Parathyroid adenoma (tissue), 2 donors: ENCODE results near the gene SMO.

Experiments used
- H2AFZ ChIP-seq: fragments of 300-600 bp; sonication (generic); one replicate; pipeline ENCODE4 v1.7.0; 2017; ENCODE audit warnings: antibody characterized with exemption, mild to moderate bottlenecking
- H3K27ac ChIP-seq: fragments of 300-600 bp; sonication (generic); one replicate; pipeline ENCODE4 v1.7.0; 2017
- H3K27me3 ChIP-seq: fragments of 300-600 bp; sonication (generic); one replicate; pipeline ENCODE4 v1.7.0; 2017; ENCODE audit warnings: low read length; ENCODE audit not compliant: control insufficient read depth, insufficient read depth
- H3K36me3 ChIP-seq: fragments of 300-600 bp; sonication (generic); one replicate; pipeline ENCODE4 v1.7.0; 2017; ENCODE audit warnings: low read length; ENCODE audit not compliant: control insufficient read depth, insufficient read depth
- H3K4me1 ChIP-seq: fragments of 300-600 bp; sonication (generic); one replicate; pipeline ENCODE4 v1.7.0; 2017; ENCODE audit warnings: control low read depth
- H3K4me2 ChIP-seq: fragments of 300-600 bp; sonication (generic); one replicate; pipeline ENCODE4 v1.7.0; 2017; ENCODE audit warnings: low read length
- H3K4me3 ChIP-seq: fragments of 300-600 bp; sonication (generic); one replicate; pipeline ENCODE4 v1.7.0; 2017; ENCODE audit warnings: low read depth, low read length
- H3K79me2 ChIP-seq: fragments of 300-600 bp; sonication (generic); one replicate; pipeline ENCODE4 v1.7.0; 2017; ENCODE audit warnings: control low read depth
- H3K9ac ChIP-seq: fragments of 300-600 bp; sonication (generic); one replicate; pipeline ENCODE4 v1.7.0; 2017; ENCODE audit warnings: mild to moderate bottlenecking
- H3K9me3 ChIP-seq: fragments of 300-600 bp; sonication (generic); one replicate; pipeline ENCODE4 v1.7.0; 2017; ENCODE audit warnings: low read length; ENCODE audit not compliant: control insufficient read depth
- CTCF ChIP-seq: fragments of 300-600 bp; sonication (generic); IDR thresholded peaks from one replicate; pipeline ENCODE4 v1.7.0; 2017; ENCODE audit warnings: antibody characterized with exemption, mild to moderate bottlenecking
- donor health status: primary hyperparathyroidism.

Gene SMO

GRCh38 chr7:129225206-129225930, 36.9 kb downstream of the SMO start:
- no peaks in the 10 kb centered on the region for H3K27me3 ChIP-seq
- TF ChIP-seq CTCF = no peak
- peaks cover 21% of the 10 kb centered on the region for H3K79me2 ChIP-seq
- no peaks in the 10 kb centered on the region for H3K36me3 ChIP-seq
- H2AFZ ChIP-seq = peak overlapping the region; percentile 98
- H3K4me1 ChIP-seq = peaks cover 3% of the 10 kb centered on the region
- H3K4me2 ChIP-seq = peak overlapping the region; percentile 84
- H3K27ac ChIP-seq = peak overlapping the region; percentile 98
- H3K9ac ChIP-seq = peak overlapping the region; percentile 6
- H3K4me3 ChIP-seq = peak overlapping the region; percentile 57
- no peaks in the 10 kb centered on the region for H3K9me3 ChIP-seq

DNA sequence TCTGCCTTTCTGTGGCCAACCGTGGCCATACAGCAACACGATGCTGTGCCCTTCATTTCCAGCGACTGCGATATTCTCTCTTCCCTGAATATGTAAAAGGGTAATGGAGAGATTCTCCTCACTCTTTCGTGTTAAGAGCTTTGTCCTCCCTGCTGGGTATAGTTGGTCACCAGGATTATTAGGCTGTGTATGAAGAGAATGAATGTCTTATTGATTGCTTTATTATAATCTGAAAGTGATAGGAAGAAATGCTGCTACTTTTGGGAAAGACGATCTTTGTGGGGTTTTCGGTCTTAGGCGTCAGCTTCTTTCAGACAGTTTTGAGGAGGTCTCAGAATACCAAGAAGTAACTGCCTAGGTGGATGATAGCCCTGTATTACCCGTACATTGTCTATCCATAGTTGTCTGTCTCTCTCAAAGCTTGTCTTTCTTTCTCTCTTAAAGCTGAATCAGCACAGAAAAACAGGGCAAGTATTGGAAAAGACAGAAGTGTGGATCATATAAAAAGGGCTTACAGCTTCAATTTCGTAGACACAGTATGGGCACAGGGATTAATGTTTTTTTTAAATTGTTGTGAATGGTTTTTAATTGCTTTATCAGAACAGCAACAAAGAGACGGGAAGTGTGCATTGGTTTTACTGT, 37.6 kb downstream of the SMO start:
- no peaks in the 10 kb centered on the region for H3K27me3 ChIP-seq
- peak overlapping the region; percentile 98 for H3K27ac ChIP-seq

GRCh38 chr7:129227646-129228578, 39.5 kb downstream of the SMO start:
- Histone ChIP-seq H3K27me3 (no peaks in the 10 kb centered on the region), H3K4me2 (no peak overlapping the region), H3K4me3 (no peak overlapping the region), H3K9ac (no peak overlapping the region), H3K9me3 (no peaks in the 10 kb centered on the region), H3K36me3 (no peaks in the 10 kb centered on the region), H3K4me1 (peaks cover 3% of the 10 kb centered on the region), H3K79me2 (peaks cover 28% of the 10 kb centered on the region), H3K27ac (no peak overlapping the region), H2AFZ (no peak overlapping the region)
- TF ChIP-seq CTCF = no peak

More for the DNA sequence above, 37.6 kb downstream of the SMO start:
- TF ChIP-seq CTCF = no peak
- Histone ChIP-seq H3K36me3 (no peaks in the 10 kb centered on the region), H3K9ac (peak overlapping the region; percentile 6), H3K79me2 (peaks cover 28% of the 10 kb centered on the region), H3K9me3 (no peaks in the 10 kb centered on the region), H3K4me2 (peak overlapping the region; percentile 84), H3K4me1 (peaks cover 3% of the 10 kb centered on the region), H3K4me3 (peak overlapping the region; percentile 57), H2AFZ (peak overlapping the region; percentile 98)

GRCh38 chr7:129228633-129229032, 40.2 kb downstream of the SMO start:
- no peak overlapping the region for H3K27ac ChIP-seq
- no peak overlapping the region for H2AFZ ChIP-seq
- H3K9ac ChIP-seq = no peak overlapping the region
- H3K36me3 ChIP-seq = no peaks in the 10 kb centered on the region
- no peak overlapping the region for H3K4me3 ChIP-seq
- H3K27me3 ChIP-seq = no peaks in the 10 kb centered on the region
- H3K79me2 ChIP-seq = peaks cover 35% of the 10 kb centered on the region
- no peaks in the 10 kb centered on the region for H3K9me3 ChIP-seq
- H3K4me2 ChIP-seq = no peak overlapping the region
- no peak for TF ChIP-seq CTCF
- H3K4me1 ChIP-seq = peaks cover 3% of the 10 kb centered on the region
